ENCODE measurements around the gene KIF16B.

GRCh38 chr20:16538779-16539178 is 34.5 kb downstream of the KIF16B start:
- TF ChIP-seq PATZ1 (tag by site-specific recombination; IDR thresholded peaks at IDR 0.05), result no peak
- TF ChIP-seq, protein P1, sequence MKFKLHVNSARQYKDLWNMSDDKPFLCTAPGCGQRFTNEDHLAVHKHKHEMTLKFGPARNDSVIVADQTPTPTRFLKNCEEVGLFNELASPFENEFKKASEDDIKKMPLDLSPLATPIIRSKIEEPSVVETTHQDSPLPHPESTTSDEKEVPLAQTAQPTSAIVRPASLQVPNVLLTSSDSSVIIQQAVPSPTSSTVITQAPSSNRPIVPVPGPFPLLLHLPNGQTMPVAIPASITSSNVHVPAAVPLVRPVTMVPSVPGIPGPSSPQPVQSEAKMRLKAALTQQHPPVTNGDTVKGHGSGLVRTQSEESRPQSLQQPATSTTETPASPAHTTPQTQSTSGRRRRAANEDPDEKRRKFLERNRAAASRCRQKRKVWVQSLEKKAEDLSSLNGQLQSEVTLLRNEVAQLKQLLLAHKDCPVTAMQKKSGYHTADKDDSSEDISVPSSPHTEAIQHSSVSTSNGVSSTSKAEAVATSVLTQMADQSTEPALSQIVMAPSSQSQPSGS (tag by site-specific recombination; IDR thresholded peaks at IDR 0.05; ENCODE audit: low read depth), result no peak
- TF ChIP-seq ZNF354C (tag by site-specific recombination; IDR thresholded peaks at IDR 0.05; ENCODE audit: borderline replicate concordance, low read depth), result no peak
- TF ChIP-seq CTCF (tag by site-specific recombination; IDR thresholded peaks at IDR 0.05), result no peak
- no peak for TF ChIP-seq ZNF174 (tag by site-specific recombination; IDR thresholded peaks at IDR 0.05)
- TF ChIP-seq ZNF366 (tag by site-specific recombination; conservative IDR thresholded peaks at IDR 0.05), result no peak
- TF ChIP-seq ZBTB1 (tag by site-specific recombination; IDR thresholded peaks at IDR 0.05), result no peak
- TF ChIP-seq, protein P2, sequence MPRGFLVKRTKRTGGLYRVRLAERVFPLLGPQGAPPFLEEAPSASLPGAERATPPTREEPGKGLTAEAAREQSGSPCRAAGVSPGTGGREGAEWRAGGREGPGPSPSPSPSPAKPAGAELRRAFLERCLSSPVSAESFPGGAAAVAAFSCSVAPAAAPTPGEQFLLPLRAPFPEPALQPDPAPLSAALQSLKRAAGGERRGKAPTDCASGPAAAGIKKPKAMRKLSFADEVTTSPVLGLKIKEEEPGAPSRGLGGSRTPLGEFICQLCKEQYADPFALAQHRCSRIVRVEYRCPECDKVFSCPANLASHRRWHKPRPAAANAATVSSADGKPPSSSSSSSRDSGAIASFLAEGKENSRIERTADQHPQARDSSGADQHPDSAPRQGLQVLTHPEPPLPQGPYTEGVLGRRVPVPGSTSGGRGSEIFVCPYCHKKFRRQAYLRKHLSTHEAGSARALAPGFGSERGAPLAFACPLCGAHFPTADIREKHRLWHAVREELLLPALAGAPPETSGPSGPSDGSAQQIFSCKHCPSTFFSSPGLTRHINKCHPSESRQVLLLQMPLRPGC (tag by site-specific recombination; IDR thresholded peaks at IDR 0.05), result no peak
- no peak for TF ChIP-seq ZNF138 (tag by site-specific recombination; IDR thresholded peaks at IDR 0.05; ENCODE audit: borderline replicate concordance)
- no peak for TF ChIP-seq ZNF121 (tag by site-specific recombination; IDR thresholded peaks at IDR 0.05)

Measured in HEK293 (cell line).